Ishikawa (cell line): Measurements from ENCODE around the gene FZR1.

ENCODE experiments used
- CEBPB ChIP-seq: IDR thresholded peaks from 2 replicates; pipeline ENCODE4 v1.6.1; 2012
- CREB1 ChIP-seq: IDR thresholded peaks from 2 replicates; pipeline ENCODE4 v1.6.1; 2012; ENCODE audit warnings: low read depth
- EGR1 ChIP-seq: IDR thresholded peaks from 2 replicates; pipeline ENCODE4 v1.6.1; 2012
- EP300 ChIP-seq: IDR thresholded peaks from 2 replicates; pipeline ENCODE4 v1.6.1; 2012; ENCODE audit warnings: borderline replicate concordance
- FOXM1 ChIP-seq: IDR thresholded peaks from 2 replicates; pipeline ENCODE4 v1.6.1; 2012; ENCODE audit warnings: low read depth, borderline replicate concordance
- MAX ChIP-seq: IDR thresholded peaks from 2 replicates; pipeline ENCODE4 v1.6.1; 2012
- NFIC ChIP-seq: IDR thresholded peaks from 2 replicates; pipeline ENCODE4 v1.6.1; 2012
- RAD21 ChIP-seq: IDR thresholded peaks from 2 replicates; pipeline ENCODE4 v1.6.1; 2012; ENCODE audit warnings: low read depth
- REST ChIP-seq: IDR thresholded peaks from 2 replicates; pipeline ENCODE4 v1.6.1; 2012; ENCODE audit warnings: low read depth, mild to moderate bottlenecking
- TAF1 ChIP-seq: IDR thresholded peaks from 2 replicates; pipeline ENCODE4 v1.6.1; 2012; ENCODE audit warnings: low read depth, mild to moderate bottlenecking
- TCF12 ChIP-seq: IDR thresholded peaks from 2 replicates; pipeline ENCODE4 v1.6.1; 2012; ENCODE audit warnings: low read depth
- TEAD4 ChIP-seq: IDR thresholded peaks from 2 replicates; pipeline ENCODE4 v1.6.1; 2012
- USF1 ChIP-seq: IDR thresholded peaks from 2 replicates; pipeline ENCODE4 v1.6.1; 2012
- YY1 ChIP-seq: IDR thresholded peaks from 2 replicates; pipeline ENCODE4 v1.6.1; 2012; ENCODE audit warnings: low read depth
- ZBTB7A ChIP-seq: IDR thresholded peaks from 2 replicates; pipeline ENCODE4 v1.6.1; 2012; ENCODE audit warnings: low read depth

The FZR1 gene

GRCh38 chr19:3573858-3574637 is 67.9 kb downstream of the FZR1 start:
- TF ChIP-seq EP300 (no peak), YY1 (peak; percentile 73), TCF12 (no peak), FOXM1 (no peak)

- TF ChIP-seq CREB1: no peak
- TF ChIP-seq TCF12: no peak
- TF ChIP-seq NFIC: no peak
- no peak for TF ChIP-seq TAF1
- no peak for TF ChIP-seq YY1
- no peak for TF ChIP-seq CEBPB
- TF ChIP-seq ZBTB7A: no peak
- no peak for TF ChIP-seq REST
These were observed 69.2 kb downstream of the FZR1 start for GRCh38 chr19:3575260-3575741.

- TF ChIP-seq CEBPB (no peak), EGR1 (no peak), TCF12 (no peak), ZBTB7A (no peak)
These were observed 70.0 kb downstream of the FZR1 start for GRCh38 chr19:3575949-3576673.

GRCh38 chr19:3576696-3577443 is 70.8 kb downstream of the FZR1 start:
- no peak for TF ChIP-seq RAD21
- TF ChIP-seq REST: no peak
- no peak for TF ChIP-seq FOXM1
- no peak for TF ChIP-seq CEBPB
- TF ChIP-seq CREB1: no peak
- TF ChIP-seq TAF1: no peak
- TF ChIP-seq NFIC: no peak
- TF ChIP-seq ZBTB7A: no peak
- no peak for TF ChIP-seq EP300
- no peak for TF ChIP-seq TEAD4
- TF ChIP-seq TCF12: no peak
- TF ChIP-seq USF1: no peak
- no peak for TF ChIP-seq EGR1
- no peak for TF ChIP-seq YY1
- TF ChIP-seq MAX: no peak

- no peak for TF ChIP-seq RAD21
- no peak for TF ChIP-seq CEBPB
- TF ChIP-seq EGR1: no peak
- no peak for TF ChIP-seq MAX
- TF ChIP-seq USF1: no peak
- no peak for TF ChIP-seq NFIC
- no peak for TF ChIP-seq REST
- no peak for TF ChIP-seq EP300
- no peak for TF ChIP-seq TCF12
- no peak for TF ChIP-seq FOXM1
- TF ChIP-seq TAF1: no peak
- no peak for TF ChIP-seq TEAD4
- TF ChIP-seq YY1: no peak
- TF ChIP-seq ZBTB7A: no peak
- no peak for TF ChIP-seq CREB1
These were observed 71.7 kb downstream of the FZR1 start for GRCh38 chr19:3577723-3578344.
